Measurements from ENCODE around the gene VN1R4. TPM values are rescaled to one million over a fixed set of nuclear protein-coding genes. Genes with fewer than 3 reads are reported as not detected.
"Not testable (repeated sequence)": the region's sequence is repeated elsewhere in the genome, so short reads cannot be mapped to it uniquely, and the experiment has no call there.

The VN1R4 gene
- polyA plus RNA-seq, 1 donor from 2014 or later, result not detected

- Mint-ChIP-seq H3K4me3 (no peak overlapping the region), H3K27ac (no peak overlapping the region)
Observed at GRCh38 chr19:53246498-53246897, 21.0 kb downstream of the VN1R4 start.

GRCh38 chr19:53237114-53237777, 30.3 kb downstream of the VN1R4 start:
- H3K9me3 Mint-ChIP-seq, result peaks cover 18 to 55% (median 48%) of the 10 kb centered on the region in 3 donors
- peaks cover 1% of the 10 kb centered on the region for H3K36me3 Mint-ChIP-seq
- H3K4me1 Mint-ChIP-seq, result no peaks in the 10 kb centered on the region
- H3K4me3 Mint-ChIP-seq, result peak overlapping the region in 1 of 4 donors; percentile 52
- no peak overlapping the region for H3K27ac Mint-ChIP-seq
- H3K27me3 Mint-ChIP-seq, result no peaks in the 10 kb centered on the region

More at GRCh38 chr19:53246498-53246897, 21.0 kb downstream of the VN1R4 start:
- H3K36me3 Mint-ChIP-seq, result peaks cover 4% of the 10 kb centered on the region
- peaks cover 27 to 49% (median 45%) of the 10 kb centered on the region in 3 donors for H3K9me3 Mint-ChIP-seq
- H3K27me3 Mint-ChIP-seq, result no peaks in the 10 kb centered on the region
- H3K4me1 Mint-ChIP-seq, result no peaks in the 10 kb centered on the region

- Mint-ChIP-seq H3K9me3 (peaks cover 12 to 36% (median 34%) of the 10 kb centered on the region in 3 donors), H3K4me1 (no peaks in the 10 kb centered on the region)
Observed at GRCh38 chr19:53224606-53225005, 42.9 kb downstream of the VN1R4 start.

GRCh38 chr19:53222716-53223115, 44.8 kb downstream of the VN1R4 start:
- H3K4me3 Mint-ChIP-seq, H3K36me3 Mint-ChIP-seq, H3K4me1 Mint-ChIP-seq, H3K27me3 Mint-ChIP-seq, H3K27ac Mint-ChIP-seq: not testable (repeated sequence)
- peaks cover 10 to 40% (median 38%) of the 10 kb centered on the region in 3 donors for H3K9me3 Mint-ChIP-seq

More at GRCh38 chr19:53224606-53225005, 42.9 kb downstream of the VN1R4 start:
- H3K27ac Mint-ChIP-seq, result no peak overlapping the region
- H3K4me3 Mint-ChIP-seq, result no peak overlapping the region
- H3K36me3 Mint-ChIP-seq, result peaks cover 2% of the 10 kb centered on the region
- no peaks in the 10 kb centered on the region for H3K27me3 Mint-ChIP-seq

Other genes with a start within 250 kb of the VN1R4 start
- gene ERVV-2, start 223.0 kb downstream of the VN1R4 start, polyA plus RNA-seq, result not detected
- 23.0 TPM for gene ZNF160, start 164.3 kb downstream of the VN1R4 start, polyA plus RNA-seq
- gene ZNF415, start 134.8 kb downstream of the VN1R4 start, polyA plus RNA-seq, result 4.9 TPM
- 8.6 TPM for gene ZNF347, start 108.7 kb downstream of the VN1R4 start, polyA plus RNA-seq
- gene ZNF665, start 74.4 kb downstream of the VN1R4 start, polyA plus RNA-seq, result 8.2 TPM
- gene ZNF677, start 12.8 kb downstream of the VN1R4 start, polyA plus RNA-seq, result 8.7 TPM
- not detected for gene VN1R2, start 9.4 kb downstream of the VN1R4 start, polyA plus RNA-seq
- 11.6 TPM for gene ZNF845, start 66.0 kb upstream of the VN1R4 start, polyA plus RNA-seq
- 12.4 TPM for gene ZNF525, start 98.0 kb upstream of the VN1R4 start, polyA plus RNA-seq
- 11.0 TPM for gene ZNF765, start 127.4 kb upstream of the VN1R4 start, polyA plus RNA-seq
- gene ZNF761, start 164.3 kb upstream of the VN1R4 start, polyA plus RNA-seq, result 10.3 TPM
- 7.2 TPM for gene ZNF813, start 200.0 kb upstream of the VN1R4 start, polyA plus RNA-seq

All from IgD-negative memory B cell (primary cell).